Measurements from ENCODE around the gene RHO.

The RHO gene

DNA sequence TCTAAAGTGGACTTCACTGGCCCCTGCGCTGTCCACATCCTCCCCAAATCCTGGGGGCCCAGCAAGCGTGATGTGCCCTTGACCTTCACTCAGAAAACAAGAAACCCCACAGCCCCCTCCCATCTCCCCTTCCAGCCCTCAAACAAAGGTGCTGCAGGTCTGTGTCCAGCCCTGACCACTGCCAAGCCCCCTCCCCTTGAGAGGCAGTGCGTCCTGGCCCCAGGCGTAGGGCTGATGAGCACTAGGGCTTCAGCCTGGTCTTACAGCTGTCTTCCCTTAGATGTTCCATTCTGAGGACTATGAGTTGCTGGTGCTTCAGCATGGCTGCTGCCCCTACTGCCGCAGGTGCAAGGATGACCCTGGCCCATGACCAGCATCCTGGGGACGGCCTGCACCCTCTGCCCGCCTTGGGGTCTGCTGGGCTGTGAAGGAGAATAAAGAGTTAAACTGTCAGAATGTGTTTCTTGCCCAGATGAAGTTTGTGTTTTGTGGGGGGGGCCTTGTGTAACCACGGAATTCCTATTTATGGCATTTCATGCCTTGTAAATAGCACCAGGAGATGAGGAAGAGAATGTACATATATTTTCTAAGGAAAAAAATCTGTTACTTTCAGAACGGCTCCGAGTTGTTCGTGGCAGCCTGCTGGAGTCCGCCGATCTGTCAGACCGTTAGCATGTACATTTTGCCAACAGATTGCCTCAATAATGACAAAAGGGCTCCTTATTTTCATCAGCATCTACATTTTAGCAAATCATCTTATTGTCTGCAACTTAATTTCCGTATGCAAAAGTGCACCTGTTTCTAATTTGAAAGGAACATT lies 8.3 kb upstream of the RHO start:
- no peak for DNase-seq (ENCODE audit: low read depth)

DNA sequence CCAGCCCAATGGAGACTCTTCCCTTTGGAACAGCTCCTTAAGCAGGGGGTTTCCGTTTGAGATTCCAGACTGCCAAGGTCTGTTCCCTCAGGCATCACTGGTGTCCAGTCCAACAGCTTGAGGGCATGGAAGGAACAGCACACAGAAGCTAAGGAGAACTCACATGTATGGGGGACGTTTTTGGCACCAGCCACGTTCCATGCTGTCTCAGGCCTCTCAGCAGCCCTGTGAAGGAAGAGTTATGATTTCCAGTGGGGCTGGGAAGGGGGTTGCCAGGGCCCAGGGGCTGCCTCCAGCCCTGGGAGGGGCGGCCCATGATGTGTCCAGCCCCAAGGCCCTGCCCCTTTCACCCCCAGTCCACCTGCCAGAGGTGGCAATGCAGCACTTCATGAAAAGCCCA lies 7.5 kb upstream of the RHO start:
- DNase-seq (ENCODE audit: low read depth) = no peak

DNA sequence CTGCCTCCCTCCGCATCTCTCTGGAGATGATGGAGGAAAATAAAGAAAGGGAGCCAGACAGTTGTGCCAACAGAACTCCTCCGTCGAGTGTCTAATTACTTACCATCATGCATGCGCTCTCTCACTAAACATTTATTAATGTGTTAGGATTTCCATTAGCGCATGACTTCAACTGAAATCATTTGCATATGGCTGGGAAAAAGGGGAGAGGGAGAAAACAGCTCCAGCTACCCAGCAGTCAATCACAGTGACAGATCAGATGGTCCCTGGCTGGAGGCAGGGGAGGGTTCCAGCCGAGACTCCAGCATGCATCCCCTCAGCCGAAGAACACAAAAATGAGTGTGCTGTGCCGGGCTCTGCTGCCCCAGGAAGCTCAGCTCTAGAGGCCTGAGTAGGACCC lies 6.8 kb upstream of the RHO start:
- no peak for DNase-seq (ENCODE audit: low read depth)

- DNase-seq (ENCODE audit: low read depth) = no peak
Measured at GRCh38 chr3:129522953-129523352, 5.5 kb upstream of the RHO start.

- no peak for DNase-seq (ENCODE audit: low read depth)
Measured at GRCh38 chr3:129524081-129524480, 4.4 kb upstream of the RHO start.

DNA sequence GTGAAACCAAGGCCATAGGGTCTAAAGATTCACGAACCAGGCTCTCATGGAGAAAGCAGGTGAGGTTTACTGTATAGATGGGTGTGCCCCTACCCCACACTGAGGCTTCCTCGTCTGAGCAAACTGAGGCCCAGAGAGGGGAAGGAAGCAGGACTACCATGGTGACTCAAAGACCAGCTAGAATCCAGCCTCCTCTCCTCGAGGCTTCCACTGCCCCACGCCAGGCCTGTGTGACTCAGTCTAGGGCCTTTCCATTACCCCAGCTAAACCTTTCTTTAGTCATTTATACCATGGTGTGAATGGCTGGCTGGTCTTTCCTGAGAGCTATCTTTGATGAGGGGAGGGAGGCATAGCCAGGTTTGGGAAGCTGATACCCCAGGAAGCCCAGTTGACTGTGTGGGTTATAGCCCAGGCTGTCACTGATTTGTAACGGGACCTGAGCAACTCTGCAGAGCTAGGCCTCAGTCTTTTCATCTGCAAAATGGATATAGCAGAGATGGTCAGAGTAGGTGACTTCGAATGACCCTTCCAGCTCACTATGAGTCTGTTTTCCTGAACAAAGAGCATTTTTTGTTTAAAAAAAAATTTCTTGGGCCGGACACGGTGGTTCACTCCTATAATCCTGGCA lies 3.0 kb upstream of the RHO start:
- no peak for DNase-seq (ENCODE audit: low read depth)

DNA sequence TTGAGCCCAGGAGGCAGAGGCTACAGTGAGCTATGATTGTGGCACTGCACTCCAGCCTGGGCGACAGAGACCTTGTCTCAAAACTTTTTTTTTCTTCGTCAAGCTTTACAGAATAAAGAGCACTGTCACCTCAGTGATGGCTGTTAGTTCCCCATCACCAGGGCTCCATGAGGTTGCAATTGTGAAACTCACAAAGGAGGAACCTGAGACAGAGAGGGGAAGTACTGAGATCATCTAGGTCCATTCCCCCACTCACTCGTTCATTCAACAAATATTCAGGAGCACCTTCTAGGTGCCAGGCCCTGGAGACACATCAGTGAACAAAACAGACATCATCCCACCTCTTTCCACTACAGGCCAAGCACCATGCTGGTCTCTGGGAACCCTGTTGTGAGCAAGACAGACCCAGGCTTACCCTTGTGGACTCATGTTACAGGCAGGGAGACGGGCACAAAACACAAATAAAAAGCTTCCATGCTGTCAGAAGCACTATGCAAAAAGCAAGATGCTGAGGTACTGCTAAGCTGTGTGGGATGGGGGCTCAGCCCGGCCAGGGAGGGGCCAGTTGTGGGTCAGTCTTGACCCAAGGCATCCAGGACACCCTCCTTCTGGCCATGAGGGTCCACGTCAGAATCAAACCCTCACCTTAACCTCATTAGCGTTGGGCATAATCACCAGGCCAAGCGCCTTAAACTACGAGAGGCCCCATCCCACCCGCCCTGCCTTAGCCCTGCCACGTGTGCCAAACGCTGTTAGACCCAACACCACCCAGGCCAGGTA lies 2.1 kb upstream of the RHO start:
- no peak for DNase-seq (ENCODE audit: low read depth)

DNA sequence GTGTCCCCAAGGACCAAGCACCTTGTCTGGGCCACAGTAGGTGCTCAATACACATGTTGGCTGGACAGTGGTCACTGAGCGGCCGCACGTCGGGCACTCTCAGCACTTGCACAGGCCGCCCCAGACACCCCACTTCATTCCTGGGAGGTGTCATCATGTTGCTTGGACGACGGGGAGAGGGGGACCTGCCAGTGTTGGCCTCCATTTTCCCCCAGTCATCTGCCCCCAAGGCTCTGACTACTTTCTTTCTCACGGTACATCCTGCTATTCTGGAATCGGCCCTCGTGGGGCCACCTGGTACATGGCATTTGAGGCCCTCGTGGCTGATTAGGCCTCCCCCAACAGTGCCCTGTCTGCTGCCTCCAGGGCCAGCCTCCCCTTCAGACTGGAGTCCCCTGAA lies 1.2 kb upstream of the RHO start:
- no peak for DNase-seq (ENCODE audit: low read depth)

GRCh38 chr3:129529436-129530210 lies 1.2 kb downstream of the RHO start:
- DNase-seq (ENCODE audit: low read depth) = no peak

- DNase-seq (ENCODE audit: low read depth) = no peak
Measured at GRCh38 chr3:129530251-129530791, 1.9 kb downstream of the RHO start.

DNA sequence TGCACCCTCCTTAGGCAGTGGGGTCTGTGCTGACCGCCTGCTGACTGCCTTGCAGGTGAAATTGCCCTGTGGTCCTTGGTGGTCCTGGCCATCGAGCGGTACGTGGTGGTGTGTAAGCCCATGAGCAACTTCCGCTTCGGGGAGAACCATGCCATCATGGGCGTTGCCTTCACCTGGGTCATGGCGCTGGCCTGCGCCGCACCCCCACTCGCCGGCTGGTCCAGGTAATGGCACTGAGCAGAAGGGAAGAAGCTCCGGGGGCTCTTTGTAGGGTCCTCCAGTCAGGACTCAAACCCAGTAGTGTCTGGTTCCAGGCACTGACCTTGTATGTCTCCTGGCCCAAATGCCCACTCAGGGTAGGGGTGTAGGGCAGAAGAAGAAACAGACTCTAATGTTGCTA lies 2.4 kb downstream of the RHO start:
- no peak for DNase-seq (ENCODE audit: low read depth)

- DNase-seq (ENCODE audit: low read depth) = no peak
Measured at GRCh38 chr3:129531699-129532098, 3.3 kb downstream of the RHO start.

- DNase-seq (ENCODE audit: low read depth) = no peak
Measured at GRCh38 chr3:129532261-129532660, 3.8 kb downstream of the RHO start.

DNA sequence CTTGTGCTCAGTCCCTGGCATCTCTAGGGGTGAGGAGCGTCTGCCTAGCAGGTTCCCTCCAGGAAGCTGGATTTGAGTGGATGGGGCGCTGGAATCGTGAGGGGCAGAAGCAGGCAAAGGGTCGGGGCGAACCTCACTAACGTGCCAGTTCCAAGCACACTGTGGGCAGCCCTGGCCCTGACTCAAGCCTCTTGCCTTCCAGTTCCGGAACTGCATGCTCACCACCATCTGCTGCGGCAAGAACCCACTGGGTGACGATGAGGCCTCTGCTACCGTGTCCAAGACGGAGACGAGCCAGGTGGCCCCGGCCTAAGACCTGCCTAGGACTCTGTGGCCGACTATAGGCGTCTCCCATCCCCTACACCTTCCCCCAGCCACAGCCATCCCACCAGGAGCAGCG lies 5.0 kb downstream of the RHO start:
- no peak for DNase-seq (ENCODE audit: low read depth)

DNA sequence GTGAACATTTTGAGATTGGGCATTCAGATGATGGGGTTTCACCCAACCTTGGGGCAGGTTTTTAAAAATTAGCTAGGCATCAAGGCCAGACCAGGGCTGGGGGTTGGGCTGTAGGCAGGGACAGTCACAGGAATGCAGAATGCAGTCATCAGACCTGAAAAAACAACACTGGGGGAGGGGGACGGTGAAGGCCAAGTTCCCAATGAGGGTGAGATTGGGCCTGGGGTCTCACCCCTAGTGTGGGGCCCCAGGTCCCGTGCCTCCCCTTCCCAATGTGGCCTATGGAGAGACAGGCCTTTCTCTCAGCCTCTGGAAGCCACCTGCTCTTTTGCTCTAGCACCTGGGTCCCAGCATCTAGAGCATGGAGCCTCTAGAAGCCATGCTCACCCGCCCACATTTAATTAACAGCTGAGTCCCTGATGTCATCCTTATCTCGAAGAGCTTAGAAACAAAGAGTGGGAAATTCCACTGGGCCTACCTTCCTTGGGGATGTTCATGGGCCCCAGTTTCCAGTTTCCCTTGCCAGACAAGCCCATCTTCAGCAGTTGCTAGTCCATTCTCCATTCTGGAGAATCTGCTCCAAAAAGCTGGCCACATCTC lies 6.1 kb downstream of the RHO start:
- DNase-seq (ENCODE audit: low read depth) = no peak

- DNase-seq (ENCODE audit: low read depth) = no peak
Measured at GRCh38 chr3:129535075-129535474, 6.6 kb downstream of the RHO start.

GRCh38 chr3:129536374-129536667 lies 7.9 kb downstream of the RHO start:
- no peak for DNase-seq (ENCODE audit: low read depth)

GRCh38 chr3:129536804-129537203 lies 8.4 kb downstream of the RHO start:
- no peak for DNase-seq (ENCODE audit: low read depth)

- no peak for DNase-seq (ENCODE audit: low read depth)
Measured at GRCh38 chr3:129539206-129539605, 10.8 kb downstream of the RHO start.

DNA sequence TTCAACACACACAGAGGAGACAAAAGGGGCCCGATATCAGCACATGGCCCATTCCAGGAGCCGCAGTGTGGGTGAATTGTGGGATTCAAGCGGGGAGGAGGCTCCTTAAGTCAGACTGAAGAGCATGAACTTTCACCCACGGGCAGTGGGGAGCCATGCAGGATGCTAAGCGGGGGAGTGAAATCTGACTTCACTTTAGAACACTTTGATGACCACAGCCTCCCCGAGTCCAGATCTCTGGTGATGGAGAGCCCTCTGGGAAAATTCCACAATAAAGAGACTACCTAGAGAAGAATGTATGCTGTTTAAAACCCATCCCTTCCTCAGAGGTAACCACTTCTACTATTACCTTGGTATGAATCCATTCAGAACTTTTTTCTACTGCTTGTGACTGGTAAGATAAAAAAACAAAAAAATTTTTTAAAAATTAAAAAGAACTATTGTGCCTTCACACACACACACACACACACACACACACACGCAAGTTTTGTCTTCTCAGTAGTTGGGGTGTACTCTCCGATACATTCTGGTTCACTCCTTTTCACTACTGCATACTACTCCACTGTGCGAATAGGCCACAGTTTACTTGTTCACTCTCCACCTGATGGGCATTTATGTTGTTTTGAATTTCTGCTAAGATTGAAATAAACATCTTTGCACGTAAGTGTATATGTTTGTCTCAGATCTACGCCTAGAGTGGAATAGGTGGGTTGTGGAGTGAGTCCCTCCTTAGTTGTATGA lies 12.5 kb downstream of the RHO start:
- DNase-seq (ENCODE audit: low read depth) = no peak

GRCh38 chr3:129542747-129543146 lies 14.3 kb downstream of the RHO start:
- DNase-seq (ENCODE audit: low read depth) = no peak
